NCI-H146 (cell line): Measurements from ENCODE around the gene KLK15.
"Not testable (repeated sequence)": the region's sequence is repeated elsewhere in the genome, so short reads cannot be mapped to it uniquely, and the experiment has no call there.

Experiments
- DNase-seq: peaks from one replicate; lab custom pipeline; 2025; lab: John Stamatoyannopoulos, UW

The KLK15 gene

DNA sequence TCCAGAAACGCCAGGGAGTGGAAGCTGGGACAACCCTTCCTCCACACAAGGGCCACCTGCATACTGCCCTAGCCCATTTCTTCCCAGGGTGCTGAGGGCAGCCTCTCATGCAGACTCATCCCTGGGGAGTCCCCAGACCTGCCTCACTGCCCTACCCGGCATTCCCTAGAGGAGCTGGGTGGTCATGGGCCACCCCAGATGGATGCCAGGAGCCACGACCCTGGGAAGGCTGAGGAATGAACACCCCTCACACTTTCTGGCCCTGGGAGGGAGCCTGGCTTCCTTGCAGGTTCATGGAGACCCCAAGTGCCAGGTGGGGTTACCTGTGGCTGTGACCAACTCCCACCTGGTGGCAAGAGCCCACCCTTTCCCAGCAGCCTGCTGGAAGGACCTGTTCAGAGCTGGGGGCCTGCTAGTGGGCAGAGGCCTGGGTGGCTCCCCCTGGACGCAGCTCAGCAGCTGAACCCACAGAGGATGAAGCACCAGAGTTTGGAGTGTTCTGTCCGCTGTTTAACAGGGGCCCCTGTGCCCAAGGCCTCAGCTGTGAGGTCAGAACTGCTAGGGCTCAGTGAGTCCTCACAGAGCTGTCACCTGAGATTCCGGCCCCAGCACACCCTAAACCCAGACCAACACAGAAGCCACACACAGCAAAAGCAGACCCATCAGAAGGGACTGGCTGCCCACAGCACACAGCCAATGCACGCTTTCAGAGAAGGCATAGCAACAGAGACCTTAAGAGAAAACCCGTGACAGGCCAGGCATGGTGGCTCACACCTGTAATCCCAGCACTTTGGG is 36.5 kb downstream of the KLK15 start:
- no peak for DNase-seq

DNA sequence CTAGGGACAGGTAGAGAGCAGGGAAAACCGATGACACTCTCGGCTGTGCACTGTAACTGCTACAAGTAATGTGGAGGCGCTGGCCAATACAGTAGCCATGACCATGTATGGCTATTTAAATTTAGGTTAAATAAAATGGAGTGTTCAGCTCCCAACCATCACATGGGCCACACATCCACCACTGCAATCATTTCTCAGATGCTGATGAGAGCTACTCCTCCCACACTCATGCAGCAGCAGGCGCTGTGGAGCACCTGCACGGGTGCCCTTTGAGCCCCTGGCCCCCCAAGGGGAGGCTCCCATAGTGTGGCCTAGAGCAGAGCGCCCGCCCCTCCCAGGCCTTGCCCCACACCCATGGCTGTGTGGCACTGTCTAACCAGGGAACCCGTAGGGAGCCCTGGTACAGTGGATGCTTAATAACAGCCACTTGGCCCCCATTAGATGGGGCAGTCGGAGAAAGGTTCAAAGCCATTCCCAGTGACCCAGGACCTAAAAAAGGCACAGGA is 37.2 kb downstream of the KLK15 start:
- DNase-seq = no peak

DNA sequence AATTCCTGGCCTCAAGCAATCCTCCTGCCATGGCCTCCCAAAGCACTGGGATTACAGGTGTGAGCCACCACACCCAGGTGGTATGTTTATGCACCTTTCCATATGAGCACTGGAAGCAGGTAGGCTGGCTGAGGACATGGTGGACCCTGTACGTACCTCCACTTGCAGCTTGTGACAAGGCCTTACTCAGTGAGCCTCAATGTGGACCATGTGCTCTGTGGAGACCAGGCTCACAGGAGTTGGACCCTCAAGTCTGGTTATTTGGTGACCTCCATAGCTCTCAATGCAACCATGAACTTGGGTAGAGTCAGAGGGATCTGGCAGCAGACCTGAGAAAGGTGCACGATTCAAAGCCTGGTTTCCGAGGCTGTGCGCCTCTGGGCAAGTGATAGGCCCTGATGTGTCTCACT is 37.7 kb downstream of the KLK15 start:
- DNase-seq = no peak

DNA sequence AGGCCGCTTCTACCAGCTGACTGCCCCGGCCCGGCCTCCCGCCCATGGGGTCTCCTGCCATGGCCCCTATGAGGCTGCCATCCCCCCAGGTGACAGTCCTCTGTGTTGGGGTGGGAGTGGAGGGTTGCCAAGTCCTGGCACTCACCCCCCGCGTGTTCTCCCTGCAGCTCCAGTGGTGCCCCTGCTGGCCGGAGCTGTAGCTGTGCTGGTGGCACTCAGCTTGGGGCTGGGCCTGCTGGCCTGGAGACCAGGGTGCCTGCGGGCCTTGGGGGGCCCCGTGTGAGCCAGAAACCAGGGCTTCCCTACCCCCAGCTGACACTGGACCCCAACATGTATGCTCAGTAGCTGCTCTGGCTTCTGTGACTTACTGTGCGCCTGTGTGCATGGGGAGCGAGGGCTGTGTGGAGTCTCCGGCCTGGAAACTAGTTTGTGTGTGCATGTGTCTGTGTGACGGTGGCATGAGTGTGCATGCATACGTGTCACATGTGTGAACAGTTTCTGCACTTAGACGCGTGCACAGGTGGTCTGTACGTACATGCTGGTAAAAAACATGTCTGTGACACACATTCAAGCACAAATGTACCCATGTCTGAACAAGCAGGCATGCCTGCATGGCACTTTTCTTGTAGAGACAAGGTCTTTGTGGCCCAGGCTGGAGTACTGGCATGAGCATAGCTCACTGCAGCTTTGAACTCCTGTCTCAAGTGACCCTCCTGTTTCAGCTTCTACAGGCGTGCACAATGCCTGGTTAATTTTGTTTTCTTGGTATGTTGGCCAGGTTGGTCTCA is 38.3 kb downstream of the KLK15 start:
- peak; percentile 48 for DNase-seq

DNA sequence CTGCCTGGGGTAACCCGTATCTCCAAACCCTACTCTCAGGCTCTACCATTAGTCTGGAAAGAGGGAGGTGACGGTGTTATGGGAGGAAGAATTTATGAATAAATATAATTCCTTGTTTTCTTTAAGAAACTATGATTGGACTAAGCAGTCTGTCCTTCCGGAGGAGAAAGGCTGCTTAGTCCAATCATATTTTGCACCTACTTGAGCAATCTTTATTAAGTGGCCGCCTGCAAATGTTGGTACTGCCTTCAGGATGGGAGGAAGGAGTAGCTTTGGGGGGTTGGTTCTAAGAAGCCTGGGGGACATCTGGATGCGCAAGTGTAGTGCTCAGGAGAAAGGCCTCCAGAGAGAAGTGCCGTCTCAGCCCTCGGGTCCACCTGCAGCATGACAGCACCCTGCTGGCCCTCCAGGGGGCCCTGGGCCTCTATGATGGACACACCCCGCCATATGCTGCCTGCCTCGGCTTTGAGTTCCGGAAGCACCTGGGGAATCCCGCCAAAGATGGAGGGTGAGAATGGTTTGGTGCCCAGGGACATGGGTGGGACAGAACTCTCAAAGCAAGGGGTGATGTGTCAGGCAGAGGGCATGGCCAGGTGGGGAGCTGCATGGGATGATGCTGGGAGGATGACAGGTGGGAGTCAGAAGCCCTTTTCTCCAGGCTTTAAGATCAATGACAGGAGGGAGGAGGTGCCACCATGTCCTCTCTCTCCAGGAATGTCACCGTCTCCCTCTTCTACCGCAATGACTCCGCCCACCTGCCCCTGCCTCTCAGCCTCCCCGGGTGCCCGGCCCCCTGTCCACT is 39.1 kb downstream of the KLK15 start:
- peak; percentile 84 for DNase-seq

DNA sequence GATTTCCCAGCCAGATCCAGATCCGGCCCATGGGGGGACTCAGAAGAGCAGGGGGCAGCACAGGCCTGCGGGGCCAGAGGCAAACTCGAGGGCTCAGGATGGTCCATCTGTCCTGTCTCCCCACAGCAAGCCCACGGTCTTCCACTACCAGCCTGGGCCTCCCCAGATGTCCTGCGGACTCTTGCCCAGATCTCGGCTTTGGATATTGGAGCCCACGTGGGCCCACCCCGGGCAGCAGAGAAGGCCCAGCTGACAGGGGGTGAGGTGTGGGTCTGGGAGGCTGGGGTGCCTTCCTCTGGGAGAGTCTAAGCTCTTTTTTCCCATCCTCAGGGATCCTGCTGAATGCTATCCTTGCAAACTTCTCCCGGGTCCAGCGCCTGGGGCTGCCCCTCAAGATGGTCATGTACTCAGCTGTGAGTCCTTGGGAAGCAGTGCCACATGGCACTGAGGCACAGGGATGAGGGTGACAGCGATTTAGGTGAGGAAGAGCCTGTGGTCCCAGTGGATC is 39.8 kb downstream of the KLK15 start:
- DNase-seq = no peak

DNA sequence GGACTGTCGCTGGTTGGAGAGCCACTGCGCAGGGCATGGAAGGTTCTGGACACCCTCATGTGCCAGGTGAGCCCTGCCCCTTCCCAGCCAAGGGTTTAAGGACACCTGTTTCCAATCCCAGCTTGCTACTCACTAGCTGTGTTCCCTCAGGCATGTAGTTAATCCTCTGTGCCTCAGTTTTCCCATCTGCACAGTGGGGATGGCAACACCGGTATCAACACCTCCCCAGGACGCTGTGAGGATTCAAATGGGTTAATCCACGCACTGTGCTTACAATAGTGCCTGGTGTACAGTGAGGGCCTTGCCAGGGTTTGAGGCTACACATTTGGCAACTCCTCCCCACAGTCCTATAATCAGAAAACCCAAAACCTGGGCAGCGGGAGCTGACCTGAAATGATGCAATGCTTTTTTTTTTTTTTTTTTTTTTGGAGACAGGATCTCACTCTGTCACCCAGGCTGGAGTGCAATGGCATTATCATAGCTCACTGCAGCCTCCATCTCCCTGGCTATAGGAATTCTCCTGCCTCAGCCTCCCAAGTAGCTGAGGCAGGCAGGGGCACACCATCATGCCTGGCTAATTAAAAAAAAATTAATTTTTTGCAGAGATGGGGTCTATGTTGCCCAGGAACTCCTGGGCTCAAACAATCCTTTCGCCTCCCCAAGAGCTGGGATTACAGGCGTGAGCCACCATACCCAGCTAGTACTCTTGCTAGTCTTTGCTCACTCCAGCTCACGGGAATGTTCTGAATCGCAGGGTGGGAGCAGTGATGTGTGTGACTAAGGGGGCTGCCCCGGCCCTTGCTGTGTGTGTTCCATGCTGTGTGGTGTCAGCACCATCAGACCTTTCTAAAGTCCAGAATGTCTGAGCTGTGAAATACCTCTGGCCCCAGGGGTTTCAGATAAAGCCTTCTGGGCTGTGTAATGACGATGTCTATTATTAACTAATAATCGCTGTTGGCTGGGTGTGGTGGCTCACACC is 40.8 kb downstream of the KLK15 start:
- no peak for DNase-seq

DNA sequence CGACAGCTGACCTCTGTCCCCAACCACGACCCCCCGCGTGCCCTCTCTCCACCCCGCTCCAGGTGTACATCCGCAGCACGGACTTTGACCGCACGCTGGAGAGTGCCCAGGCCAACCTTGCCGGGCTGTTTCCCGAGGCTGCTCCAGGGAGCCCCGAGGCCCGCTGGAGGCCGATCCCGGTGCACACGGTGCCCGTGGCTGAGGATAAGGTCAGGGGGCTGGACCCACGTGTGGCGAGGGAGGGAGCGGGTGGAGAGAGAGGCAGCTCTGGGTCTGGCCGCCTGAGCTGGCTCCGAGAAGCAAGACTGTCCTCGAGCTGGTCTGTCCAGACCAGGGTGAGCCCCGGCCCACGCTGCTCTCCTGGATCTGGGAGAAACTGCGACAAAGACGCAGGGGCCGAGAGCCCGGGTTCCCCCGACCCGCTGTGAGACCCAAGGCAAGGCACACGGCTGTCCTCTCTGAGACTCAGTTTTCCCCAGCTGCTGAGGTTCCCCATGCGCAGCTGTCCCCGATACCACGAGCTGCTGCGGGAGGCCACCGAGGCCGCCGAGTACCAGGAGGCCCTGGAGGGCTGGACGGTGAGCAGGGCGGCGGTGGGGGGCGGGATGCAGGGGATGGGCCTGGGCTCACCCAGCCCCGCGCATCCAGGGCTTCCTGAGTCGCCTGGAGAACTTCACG is 41.6 kb downstream of the KLK15 start:
- no peak for DNase-seq

DNA sequence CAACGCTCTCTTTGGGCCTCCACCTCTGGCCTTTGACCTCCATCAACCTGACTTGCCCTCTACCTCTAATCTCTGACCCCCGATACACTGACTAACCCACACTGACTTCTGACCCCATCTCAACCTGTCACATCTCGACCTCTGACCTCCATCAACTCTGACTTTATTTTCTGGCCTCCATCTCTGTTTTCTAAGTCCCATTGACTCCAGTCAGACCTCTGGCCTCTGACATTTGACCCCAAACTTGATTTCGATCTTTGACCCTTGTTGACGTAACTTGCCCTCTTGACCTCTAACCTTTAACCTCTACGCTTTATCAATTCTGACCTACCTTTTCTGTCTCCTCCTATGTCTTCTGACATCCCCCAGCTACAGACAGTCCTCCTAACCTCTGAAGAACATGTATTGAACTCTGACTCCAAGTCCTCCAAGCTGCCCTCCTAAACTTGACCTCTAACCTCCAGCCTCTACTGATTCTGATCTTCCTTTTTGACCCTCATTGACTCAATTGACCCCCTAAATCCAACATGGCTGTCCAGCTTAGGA is 42.4 kb downstream of the KLK15 start:
- no peak for DNase-seq

DNA sequence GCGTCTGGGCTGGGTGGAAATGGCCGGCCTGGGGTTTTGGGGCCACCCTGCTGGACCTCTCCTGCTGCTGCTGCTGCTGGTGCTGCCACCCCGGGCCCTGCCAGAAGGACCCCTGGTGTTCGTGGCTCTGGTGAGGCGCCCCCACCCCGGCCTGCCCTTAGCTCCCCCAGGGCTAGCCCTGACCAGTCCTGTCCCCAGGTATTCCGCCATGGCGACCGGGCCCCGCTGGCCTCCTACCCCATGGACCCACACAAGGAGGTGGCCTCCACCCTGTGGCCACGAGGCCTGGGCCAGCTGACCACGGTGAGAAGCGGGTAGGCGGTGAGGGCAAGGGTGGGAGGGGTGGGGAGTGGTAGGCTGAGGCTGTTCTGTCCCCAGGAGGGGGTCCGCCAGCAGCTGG is 43.0 kb downstream of the KLK15 start, which contains the start of gene ACP4:
Gene ACP4 (plus strand): TSS at position 20 of the 400 bp plus-strand sequence. CDS start 0 bp downstream, at position 20.
- DNase-seq = no peak

DNA sequence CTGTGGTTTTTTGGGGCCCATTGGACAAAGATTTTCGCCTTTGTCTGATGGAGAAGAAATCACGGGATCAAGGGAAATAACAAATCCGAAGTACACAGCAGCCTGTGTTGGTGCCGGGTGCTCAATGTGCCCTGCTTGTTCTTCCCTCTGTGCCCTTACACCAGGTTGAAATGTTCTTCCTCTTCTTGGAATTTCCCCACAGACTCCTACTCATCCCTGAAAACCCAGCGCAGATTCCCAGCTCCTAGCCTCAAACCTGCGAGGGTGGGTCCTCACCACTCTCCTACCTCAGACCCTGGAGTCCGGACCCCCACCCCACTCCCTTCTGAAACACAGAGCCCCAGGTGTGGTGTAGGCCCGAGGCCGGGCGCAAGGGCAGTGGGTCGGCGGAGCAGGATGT is 48.0 kb downstream of the KLK15 start:
- DNase-seq = no peak

DNA sequence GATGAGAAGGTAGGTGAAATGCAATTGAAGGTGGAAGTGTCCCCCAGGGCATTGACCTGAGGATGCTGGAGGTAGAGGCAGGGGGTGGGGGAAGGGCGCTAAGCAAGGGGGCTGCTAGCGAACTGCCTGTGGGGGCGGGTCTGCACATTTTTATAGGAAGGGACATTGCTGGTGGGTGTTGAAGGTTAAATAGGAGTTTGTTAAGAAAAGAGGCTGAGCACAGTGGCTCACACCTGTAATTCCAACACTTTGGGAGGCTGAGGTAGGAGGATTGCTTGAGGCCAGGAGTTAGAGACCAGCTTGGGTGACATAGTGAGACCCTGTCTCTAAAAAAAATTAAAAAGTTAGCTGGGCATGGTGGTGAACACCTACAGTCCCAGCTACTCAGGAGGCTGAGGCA is 48.7 kb downstream of the KLK15 start:
- DNase-seq = no peak

DNA sequence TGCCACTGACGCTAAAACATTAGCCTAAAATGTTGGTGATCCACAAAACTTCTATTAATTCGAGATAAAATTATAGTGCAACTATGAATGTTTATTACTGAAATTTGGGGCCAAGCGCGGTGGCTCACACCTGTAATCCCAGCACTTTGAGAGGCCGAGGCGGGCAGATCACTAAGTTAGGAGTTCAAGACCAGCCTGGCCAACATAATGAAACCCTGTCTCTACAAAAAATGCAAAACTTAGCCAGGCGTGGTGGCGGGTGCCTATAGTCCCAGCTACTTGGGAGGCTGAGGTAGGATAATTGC is 49.6 kb downstream of the KLK15 start:
- not testable (repeated sequence) for DNase-seq

DNA sequence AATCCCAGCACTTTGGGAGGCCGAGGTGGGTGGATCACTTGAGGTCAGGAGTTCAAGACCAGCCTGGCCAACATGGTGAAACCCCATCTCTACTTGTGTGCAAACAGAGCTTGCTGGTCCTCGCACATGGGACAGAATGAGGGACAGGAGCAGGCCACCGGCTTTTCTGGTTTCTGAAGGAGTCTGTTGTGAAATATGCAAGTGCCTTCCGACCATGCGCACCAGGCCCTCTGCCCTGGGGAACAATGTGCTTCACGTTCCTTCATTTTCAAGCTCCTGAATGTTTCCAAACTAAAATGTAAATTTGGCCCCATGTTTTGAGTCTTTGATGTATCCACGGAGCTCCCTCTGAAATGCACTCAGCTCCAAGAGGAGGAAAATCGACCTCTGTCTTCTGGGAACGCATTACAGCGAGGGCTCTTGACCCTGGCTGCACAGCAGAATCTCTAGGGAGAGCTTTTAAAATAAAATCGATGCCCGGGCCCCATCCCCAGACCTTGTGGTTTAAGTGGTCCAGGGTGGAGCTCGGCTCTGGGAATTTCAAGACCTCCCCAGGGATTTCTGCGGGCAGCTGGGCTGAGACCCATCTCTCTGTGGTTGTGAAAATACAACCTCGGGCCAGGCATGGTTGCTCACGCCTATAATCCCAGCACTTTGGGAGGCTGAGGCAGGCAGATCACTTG is 52.5 kb downstream of the KLK15 start:
- no peak for DNase-seq

DNA sequence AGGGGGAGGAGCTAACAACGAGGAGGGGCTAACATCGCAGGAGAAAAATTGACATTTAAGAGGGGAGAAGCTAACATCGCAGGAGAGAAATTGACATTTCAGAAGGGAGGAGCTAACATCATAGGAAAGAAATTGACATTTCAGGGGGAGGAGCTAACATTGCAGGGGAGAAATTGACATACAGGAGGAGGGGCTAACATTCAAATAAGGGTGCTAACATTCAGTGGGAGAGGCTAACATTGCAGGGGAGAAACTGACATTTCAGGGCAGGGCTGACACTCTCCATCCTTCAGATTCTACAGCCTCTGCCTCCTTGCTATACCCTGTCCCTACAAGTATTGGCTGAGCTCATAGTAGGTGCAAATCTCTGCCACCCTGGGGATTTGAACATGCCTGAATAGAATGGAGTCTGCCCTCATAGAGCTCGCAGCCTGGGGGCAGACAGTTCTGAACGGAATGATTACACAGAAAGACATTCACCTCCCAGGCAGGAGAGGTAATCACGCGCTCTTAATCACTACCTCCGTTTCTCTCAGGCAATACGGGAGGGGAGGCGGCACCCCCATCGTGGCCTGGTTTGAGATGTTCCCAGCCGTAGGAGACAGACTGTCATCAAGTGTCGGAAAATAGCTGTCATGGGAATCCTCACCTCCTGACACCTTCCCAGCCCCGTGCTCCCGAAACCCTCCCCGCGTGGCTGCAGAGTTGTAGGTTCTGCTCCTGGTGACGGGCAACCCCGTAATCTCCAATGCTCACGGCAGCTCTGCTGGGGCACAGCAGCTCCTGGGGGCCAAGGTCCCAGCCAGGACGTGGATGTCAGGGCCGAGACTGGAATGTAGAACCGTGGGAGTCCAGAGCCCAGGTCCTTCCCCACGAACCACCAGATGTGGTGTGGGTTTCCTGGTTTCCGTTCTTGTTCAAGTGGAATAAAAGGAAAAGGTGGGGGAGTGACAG is 53.6 kb downstream of the KLK15 start:
- DNase-seq = no peak

DNA sequence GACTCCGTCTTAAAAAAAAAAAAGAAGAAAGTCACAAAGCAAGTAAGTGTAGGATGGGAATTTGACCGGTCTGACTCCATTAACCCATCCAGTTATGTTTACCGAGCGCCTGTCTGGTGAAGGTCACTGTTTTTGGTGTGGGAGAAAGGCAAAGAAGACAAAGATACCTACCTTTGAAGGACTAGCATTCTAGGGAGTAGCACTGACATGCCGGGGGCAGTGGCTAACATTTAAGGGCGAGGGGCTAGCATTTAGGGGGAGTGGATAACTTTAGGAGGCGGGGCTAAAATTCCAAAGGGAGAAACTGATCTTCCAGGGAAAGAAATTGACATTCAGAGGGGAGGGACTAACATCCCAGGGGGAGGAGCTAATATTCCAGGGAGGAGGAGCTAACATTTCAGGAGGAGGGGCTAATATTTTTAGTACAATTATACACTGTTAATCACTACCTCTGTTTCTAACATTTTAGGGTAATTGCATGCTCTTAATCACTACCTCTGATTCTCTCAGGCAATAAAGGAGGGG is 54.4 kb downstream of the KLK15 start:
- no peak for DNase-seq

DNA sequence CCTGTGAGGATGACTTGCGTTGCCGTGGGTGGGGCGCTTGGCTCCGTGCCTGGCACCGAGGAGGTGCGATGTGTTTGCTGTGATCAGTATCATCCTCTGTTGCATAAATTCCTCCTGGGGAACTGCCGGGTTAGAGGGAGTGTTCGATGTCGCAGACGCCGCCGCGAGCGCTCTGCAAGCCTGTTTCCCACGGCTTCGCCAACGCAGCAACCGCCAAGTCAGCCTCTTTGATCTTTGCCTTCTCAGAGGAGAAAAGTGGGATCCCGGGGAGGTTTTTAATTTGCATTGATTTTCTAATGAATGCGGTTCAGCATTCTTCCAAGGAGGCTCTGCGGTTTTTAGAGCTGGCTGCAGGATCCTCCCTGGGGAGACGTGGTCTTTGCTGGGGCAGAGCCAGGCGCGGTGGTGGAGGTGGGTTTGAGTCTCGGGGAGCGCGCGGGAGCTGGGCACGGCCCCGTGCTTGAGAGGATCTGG is 55.5 kb downstream of the KLK15 start:
- no peak for DNase-seq

DNA sequence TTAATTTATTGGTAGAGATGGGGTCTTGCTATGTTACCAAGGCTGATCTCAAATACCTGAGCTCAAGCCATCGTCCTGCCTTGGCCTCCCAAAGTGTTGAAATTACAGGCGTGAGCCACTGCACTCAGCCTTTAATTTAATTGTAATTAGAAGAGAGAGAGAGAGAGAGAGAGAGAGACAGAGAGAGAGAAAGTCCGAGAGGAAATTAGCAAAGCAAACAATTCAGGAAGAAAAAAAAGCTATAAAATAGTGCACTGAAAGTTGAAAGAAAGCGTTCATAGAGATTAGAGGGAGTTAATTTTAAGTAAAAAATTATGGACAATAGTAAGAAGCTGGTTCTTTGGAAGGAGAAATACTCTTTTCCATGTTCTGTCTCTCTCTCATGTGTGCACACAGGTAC is 56.1 kb downstream of the KLK15 start:
- DNase-seq = no peak
